NB4 (cell line): Measurements from ENCODE around the gene TCF7L2.

Experiments
- DNase-seq: peaks from one replicate; pipeline ENCODE4 v3.0.0; 2010; ENCODE audit warnings: low read depth
- H3K4me3 ChIP-seq: one replicate; pipeline ENCODE4 v1.5.1; 2011; ENCODE audit warnings: mild to moderate bottlenecking, low read depth, low read length, moderate library complexity
- CTCF ChIP-seq: IDR thresholded peaks from one replicate; pipeline ENCODE4 v1.5.1; 2012; ENCODE audit warnings: low read depth, low read length
- MAX ChIP-seq: IDR thresholded peaks from 2 replicates; pipeline ENCODE4 v1.6.1; 2011; ENCODE audit warnings: low read depth, low read length
- MYC ChIP-seq: IDR thresholded peaks from 2 replicates; pipeline ENCODE4 v1.6.1; 2011; ENCODE audit warnings: low read depth, low read length
- POLR2A ChIP-seq: IDR thresholded peaks from 2 replicates; pipeline ENCODE4 v1.6.1; 2011; ENCODE audit warnings: mild to moderate bottlenecking; ENCODE audit not compliant: insufficient read length; ENCODE audit errors: extremely low read depth

Gene TCF7L2

GRCh38 chr10:113176652-113177155 lies 226.7 kb downstream of the TCF7L2 start:
- H3K4me3 ChIP-seq: no peak overlapping the region
- no peak for DNase-seq
- no peak for TF ChIP-seq MAX

GRCh38 chr10:113177156-113177935 lies 227.3 kb downstream of the TCF7L2 start:
- TF ChIP-seq MYC: no peak
- no peak for TF ChIP-seq CTCF
- TF ChIP-seq POLR2A: no peak
- TF ChIP-seq MAX: no peak
- no peak for DNase-seq
- H3K4me3 ChIP-seq: no peak overlapping the region

- DNase-seq: no peak
- TF ChIP-seq CTCF: no peak
- TF ChIP-seq POLR2A: no peak
- TF ChIP-seq MYC: no peak
- TF ChIP-seq MAX: no peak
- no peak overlapping the region for H3K4me3 ChIP-seq
Measured at GRCh38 chr10:113177936-113178335, 227.9 kb downstream of the TCF7L2 start.

- DNase-seq: no peak
- no peak for TF ChIP-seq MAX
- TF ChIP-seq POLR2A: no peak
- TF ChIP-seq CTCF: no peak
- TF ChIP-seq MYC: no peak
- H3K4me3 ChIP-seq: no peak overlapping the region
Measured at GRCh38 chr10:113178771-113179170, 228.7 kb downstream of the TCF7L2 start.

- DNase-seq: peak; percentile 65
- 0 out of 2 replicates have a peak, but pooled peaks have one; percentile 21 for TF ChIP-seq MAX
- no peak for TF ChIP-seq POLR2A
- H3K4me3 ChIP-seq: no peak overlapping the region
Measured at GRCh38 chr10:113179265-113179664, 229.2 kb downstream of the TCF7L2 start.

- TF ChIP-seq MYC (no peak), MAX (no peak), CTCF (no peak), POLR2A (no peak)
Measured at GRCh38 chr10:113179966-113180365, 229.9 kb downstream of the TCF7L2 start.

More at GRCh38 chr10:113179966-113180365, 229.9 kb downstream of the TCF7L2 start:
- no peak overlapping the region for H3K4me3 ChIP-seq
- no peak for DNase-seq
